Cerebellar nuclear complex (tissue), 1 donor: ENCODE results near the gene TWSG1.

Source experiments
- DNase-seq, 2 experiments: peaks; one replicate each; lab custom pipeline; 2025; lab: John Stamatoyannopoulos, UW

TWSG1 gene

DNA sequence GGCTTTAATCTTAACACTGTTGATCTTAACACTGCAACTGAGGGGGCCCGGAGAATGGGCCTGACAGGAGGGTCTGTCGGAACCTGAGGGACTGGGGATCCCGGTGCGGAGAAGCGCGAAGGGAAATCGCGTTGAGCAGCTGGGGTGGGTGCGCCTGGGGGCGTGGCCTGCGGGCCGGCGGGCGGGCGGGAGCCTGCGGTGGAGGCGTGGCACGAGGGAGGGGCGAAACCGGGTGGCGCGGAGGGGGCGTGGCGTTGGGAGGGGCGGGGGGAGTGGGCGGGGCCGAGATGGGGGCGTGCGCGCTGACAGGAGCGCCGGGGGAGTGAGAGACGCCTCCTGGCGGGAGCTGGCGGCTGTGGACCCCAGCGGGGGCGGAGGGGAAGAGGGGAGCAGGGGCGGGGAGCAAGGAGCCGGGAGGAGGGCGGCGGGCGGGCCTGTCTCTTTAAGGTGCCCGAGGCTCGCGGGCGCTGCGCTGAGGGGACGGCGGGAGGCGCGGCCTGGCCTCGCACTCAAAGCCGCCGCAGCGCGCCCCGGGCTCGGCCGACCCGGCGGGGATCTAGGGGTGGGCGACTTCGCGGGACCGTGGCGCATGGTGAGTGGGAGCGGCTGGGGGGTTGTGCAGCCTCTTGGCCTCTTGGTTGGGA lies at the start of gene TWSG1:
TSS of gene TWSG1 (plus strand) at position 445 of the 644 bp plus-strand sequence. CDS start 2,457 bp downstream, outside the sequence.
- peak in 1 of 2 experiments; percentile 46 for DNase-seq

DNA sequence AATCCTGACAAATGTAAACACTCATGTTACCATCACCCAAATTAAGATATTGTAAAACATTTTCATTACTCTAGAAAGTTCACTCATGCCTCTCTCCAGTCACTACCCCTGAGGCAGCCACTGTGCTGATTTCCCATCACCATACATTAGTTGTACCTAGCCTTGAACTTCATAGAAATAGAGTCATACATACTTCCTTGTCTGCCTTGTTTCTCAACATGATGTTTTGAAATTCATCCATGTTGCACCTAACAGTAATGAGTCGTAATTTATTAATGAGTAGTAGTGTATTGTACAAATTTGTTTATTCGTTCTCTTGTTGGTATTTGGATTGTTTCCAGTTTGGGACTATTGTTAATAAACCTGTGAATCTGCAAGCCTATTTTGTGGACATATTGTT lies 49.0 kb upstream of the TWSG1 start:
- no peak for DNase-seq

DNA sequence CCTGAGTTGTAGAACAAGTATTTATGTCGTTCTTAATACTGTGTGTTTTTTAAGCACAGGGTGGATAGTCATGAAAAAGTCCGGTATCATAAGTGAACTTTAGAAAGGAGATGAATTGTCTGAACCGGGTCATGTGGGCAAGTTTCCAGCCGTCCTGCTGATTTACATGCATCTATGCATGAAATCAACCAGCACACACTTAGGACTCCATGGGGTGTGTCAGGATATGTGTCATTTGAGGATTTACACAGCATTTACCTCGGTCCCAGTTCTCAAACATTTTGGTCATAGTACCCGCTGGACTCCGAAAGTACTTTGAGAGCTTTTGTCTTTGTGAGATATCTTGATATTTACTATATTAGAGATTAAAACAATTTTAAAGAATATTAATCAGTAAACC lies 47.5 kb upstream of the TWSG1 start:
- DNase-seq = no peak

DNA sequence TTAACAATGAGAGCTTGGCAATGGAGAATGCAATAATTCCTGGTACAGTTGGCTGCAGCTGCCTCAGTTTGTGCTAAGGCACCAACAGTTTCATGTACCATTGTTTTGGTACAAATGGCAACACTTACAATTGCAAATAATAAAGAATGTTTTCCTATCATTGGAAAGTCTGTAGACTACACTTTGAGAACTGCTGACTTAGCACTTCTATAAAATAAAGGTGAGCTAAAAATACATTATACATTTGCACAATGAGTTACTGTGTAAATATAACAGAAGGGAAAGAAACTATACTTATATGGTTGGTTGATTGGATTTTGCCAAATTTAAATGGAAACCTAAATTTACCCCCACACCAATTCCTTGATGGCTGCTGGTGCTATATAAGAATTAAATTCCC lies 44.9 kb upstream of the TWSG1 start:
- no peak for DNase-seq

DNA sequence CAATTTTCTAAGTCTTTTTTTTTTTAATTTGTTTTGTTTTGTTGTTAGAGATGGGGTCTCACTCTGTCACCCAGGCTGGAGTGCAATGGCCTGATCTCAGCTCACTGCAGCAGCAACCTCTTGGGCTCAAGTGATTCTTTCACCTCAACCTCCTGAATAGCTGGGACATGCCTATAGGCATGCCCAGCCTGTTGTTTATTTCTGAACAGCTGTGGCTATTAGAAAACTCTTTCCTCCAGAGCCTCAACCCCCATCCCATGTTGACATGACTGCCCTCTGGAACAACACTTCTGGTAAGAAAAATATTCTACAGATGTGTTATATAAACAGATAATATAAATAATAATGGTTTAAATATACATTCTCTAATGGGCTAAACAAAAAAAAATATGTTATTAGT lies 44.4 kb upstream of the TWSG1 start:
- no peak for DNase-seq

GRCh38 chr18:9292047-9292446 lies 42.5 kb upstream of the TWSG1 start:
- no peak for DNase-seq

GRCh38 chr18:9293948-9294347 lies 40.6 kb upstream of the TWSG1 start:
- no peak for DNase-seq

DNA sequence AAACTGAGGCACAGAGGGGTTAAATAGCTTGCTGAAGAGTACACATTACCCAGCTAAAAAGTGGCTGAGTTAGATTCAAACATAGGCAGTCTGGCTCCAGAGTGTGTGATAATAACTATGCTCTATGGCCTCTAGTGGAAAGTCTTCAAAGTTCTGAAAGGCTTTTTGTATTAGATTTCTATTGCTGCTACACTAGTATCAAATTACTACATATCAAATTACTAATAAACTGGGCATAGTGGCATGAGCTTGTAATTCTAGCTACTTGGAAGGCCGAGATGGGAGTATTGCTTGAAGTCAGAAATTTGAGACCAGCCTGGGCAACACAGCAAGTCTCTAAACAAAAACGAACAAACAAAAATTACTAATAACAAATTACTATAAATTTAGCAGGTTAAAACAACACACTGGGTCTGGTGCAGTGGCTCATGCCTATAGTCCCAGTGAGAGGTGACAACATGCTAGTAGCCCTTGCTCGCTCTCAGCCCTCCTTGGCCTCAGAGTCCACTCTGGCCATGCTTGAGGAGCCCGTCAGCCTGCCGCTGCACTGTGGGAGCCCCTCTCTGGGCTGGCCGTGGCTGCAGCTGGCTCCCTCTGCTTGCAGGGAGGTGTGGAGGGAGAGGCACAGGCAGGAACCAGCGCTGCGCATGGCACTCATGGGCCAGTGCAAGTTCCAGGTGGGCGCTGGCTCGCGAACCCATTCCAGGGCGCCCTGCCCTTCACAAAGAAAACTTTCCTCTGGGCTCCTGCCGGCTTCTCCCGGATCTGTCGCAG lies 38.2 kb upstream of the TWSG1 start:
- DNase-seq = no peak

DNA sequence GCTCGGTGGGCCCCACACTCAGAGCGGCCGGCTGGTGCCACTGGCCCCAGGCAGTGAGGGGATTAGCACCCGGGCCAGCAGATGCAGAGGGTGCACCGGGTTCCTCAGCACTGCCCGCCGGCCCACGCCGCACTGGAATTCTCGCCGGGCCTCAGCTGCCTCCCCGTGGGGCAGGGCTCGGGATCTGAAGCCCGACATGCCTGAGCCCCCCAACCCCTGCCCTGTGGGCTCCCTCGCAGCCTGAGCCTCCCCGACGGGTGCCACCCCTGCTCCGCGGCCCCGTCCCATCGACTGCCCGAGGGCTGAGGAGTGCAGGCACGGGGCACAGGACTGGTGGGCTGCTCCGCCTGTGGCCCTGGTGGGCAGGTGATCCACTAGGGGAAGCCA lies 37.6 kb upstream of the TWSG1 start:
- DNase-seq = no peak

GRCh38 chr18:9304388-9305070 lies 30.0 kb upstream of the TWSG1 start:
- DNase-seq = no peak

DNA sequence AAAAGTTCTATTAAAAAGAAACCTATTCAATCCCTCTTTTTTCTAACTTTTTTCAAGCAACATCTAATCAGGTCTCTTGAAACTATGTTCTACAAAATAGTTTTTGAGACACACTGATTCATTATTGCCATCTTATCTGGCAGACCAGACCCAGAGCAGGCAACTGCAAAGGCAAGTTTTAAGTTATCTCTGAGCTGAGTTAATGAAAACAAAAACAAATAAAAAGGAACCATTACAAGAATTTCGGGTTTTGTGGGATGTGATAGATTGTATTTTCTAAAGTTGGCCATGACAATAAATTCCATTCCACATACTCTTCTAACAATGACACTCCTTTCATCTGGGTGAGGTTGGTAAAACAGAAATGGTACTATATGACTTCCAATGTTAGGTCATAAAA lies 15.2 kb upstream of the TWSG1 start:
- DNase-seq = no peak

- DNase-seq = no peak
These were observed 13.5 kb upstream of the TWSG1 start for GRCh38 chr18:9321017-9321452.

DNA sequence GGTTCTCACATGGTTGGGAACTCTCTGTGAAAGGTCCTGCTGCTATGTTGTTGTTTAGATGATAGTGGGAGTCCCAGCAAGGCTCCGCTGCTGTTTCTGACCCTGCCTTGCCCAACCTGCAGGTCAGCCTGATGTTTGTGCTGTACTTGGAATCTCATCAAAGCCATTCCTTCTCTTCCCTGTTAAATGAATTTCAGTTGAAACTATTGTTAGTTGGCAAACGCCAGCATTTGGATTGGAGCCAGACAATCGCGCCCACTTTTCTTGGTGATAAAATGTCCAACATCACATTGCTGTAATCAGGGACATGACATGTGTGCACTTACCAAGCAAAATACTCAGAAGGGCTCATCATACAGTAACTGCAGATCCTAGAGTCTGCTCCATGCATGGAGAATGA lies 12.8 kb upstream of the TWSG1 start:
- no peak for DNase-seq

- no peak for DNase-seq
These were observed 11.8 kb upstream of the TWSG1 start for GRCh38 chr18:9322744-9323143.

DNA sequence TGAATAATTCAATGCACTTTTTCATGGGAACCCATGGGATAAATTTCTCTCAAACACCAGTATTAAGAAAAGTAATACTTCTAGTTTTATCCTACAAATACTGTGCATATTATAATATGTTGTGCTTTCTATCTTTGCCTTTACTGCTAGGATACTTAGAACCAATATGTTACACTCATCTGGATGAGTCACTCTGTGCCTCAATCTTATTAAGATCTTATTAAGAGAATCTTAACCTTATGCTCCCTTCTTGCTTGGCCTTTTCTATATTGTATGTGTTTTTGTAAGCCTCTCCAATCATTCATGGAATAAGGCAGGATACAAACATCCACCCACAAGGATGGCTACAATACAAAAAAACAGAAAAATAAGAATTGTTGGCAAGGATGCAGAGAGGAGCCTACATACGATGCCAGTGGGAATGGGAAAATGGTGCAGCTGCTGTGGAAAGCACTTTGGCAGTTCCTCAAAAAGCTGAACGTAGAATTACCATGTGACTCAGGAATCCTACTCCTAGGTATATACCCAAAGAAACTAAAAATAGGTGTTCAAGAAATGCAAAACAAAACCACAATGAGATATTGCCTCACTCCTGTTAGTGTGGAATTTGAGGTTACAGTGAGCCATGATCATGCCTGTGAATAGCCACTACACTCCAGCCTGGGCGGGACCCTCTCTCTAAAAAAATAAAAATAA lies 10.7 kb upstream of the TWSG1 start:
- DNase-seq = no peak

GRCh38 chr18:9325716-9326115 lies 8.9 kb upstream of the TWSG1 start:
- DNase-seq = no peak

GRCh38 chr18:9328776-9329175 lies 5.8 kb upstream of the TWSG1 start:
- DNase-seq = no peak

- DNase-seq = no peak
These were observed 5.1 kb upstream of the TWSG1 start for GRCh38 chr18:9329471-9329870.

DNA sequence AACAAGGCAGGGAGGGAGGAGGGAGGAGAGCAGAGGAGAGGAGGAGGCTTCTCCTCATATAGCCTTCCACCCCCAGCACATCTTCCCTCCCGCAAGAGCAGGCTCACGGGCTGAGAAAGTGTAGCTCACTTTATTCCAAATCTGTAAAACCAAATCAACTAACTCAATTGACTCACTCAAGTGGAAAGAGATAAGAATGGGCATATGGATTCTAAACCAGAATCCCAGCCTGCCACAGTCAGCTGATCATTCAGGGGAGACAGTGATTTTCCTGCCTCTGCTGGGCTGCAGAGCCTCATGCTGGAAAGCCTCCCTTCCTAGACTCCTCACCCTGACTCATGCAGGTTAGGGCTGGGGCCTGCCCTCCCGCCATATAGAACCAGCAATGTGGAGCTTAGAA lies 4.2 kb upstream of the TWSG1 start:
- DNase-seq = no peak

GRCh38 chr18:9333441-9334328 lies 888 bp upstream of the TWSG1 start:
- DNase-seq = no peak

DNA sequence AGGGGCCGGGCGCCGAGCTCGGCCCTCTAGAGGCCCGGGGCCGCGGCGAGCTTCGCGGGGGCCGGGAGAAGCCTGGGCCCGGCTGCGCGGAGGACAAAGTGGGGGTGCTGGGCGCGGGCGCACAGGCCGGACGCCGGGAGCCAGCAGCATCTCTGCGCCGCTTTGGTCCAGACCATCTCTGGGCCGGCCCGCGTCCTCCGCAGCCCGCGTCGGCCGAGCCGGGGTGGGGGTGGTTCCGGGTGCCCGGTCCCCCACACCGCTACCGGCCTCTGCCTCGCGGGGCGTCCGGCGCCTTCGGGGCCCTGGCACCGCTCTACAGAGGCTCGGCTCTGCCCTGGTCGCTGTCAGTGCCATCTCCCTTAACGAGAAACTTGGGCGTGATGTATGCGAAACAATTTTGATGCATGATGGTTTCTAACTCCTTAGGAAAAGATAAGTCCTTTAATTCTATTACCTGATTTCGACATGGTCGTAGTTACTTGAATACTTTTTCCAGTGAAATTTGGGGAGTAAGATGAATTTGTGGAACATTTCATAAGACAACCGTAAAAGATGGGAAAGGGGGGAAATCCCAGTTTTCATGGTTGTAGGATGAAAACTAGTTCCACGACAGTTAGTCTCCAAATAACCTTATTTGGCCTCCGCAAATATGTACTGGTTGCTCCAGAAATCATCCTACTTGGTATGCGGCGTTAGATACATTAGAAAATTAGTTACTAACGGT lies 562 bp downstream of the TWSG1 start:
- no peak for DNase-seq
